Mucosa of descending colon (tissue), 3 donors: Measurements from ENCODE around the gene HAUS1. TPM values are rescaled to one million over a fixed set of nuclear protein-coding genes. Genes with fewer than 3 reads are reported as not detected.
A peak's percentile ranks its signal among the peaks of the same experiment; 100 is the strongest.

Experiments
- ATAC-seq: fragments of 200-7000 bp; cut with Tn5 transposase; one replicate; pipeline ENCODE4 v1.9.1; 2020; ENCODE audit warnings: mild to moderate bottlenecking, moderate library complexity
- DNase-seq, 3 donors: peaks; one replicate each; pipeline ENCODE4 v3.0.0-alpha.2; 2020
- H3K36me3 ChIP-seq: fragments of 200-600 bp; one replicate; pipeline ENCODE4 v1.8.0; 2021; ENCODE audit warnings: low read depth, mild to moderate bottlenecking
- H3K4me1 ChIP-seq: fragments of 200-600 bp; one replicate; pipeline ENCODE4 v1.8.0; 2021; ENCODE audit warnings: low read depth, mild to moderate bottlenecking
- H3K4me3 ChIP-seq: fragments of 200-600 bp; one replicate; pipeline ENCODE4 v1.8.0; 2021; ENCODE audit warnings: mild to moderate bottlenecking
- H3K9me3 ChIP-seq: fragments of 200-600 bp; one replicate; pipeline ENCODE4 v1.8.0; 2021; ENCODE audit warnings: mild to moderate bottlenecking
- CTCF ChIP-seq: fragments of 200-600 bp; IDR thresholded peaks from one replicate; pipeline ENCODE4 v1.8.0; 2022; ENCODE audit warnings: antibody characterized with exemption, mild to moderate bottlenecking
- intact Hi-C, 2 donors: fragments of 100-400 bp; cut with DNase I in 1 of 2; cut with micrococcal nuclease in 1 of 2; formaldehyde crosslinking; loops; one replicate each; pipeline versions ENCODE4 v1.11.0 to v1.11.1; 2022; cut with DNase I, micrococcal nuclease
- total RNA-seq, 3 donors: library from RNA; stranded (reverse); fragmentation: NEBNext Ultra II Directional in 2 of 3; extraction: Animal tissue kit (Norgen Biotek cat#: 25700) in 2 of 3; gene quantifications; one replicate each; pipeline versions ENCODE4 v1.2.1 to v1.2.4, GENCODE V29; 2021 to 2023
- donor health status: DM: no; HTN: no; CAD: no; lungs with moderate emphysema.
- donor health status: DM: no; HTN: no; CAD: no.
- donor health status: DM: no; HTN: yes; CAD: no.

Gene HAUS1
- total RNA-seq, 3 donors from 2014 or later, result 8.2 to 26.2 (median 18.4) TPM

GRCh38 chr18:46070815-46071652 lies 33.2 kb upstream of the HAUS1 start:
- H3K4me1 ChIP-seq, result peaks cover 7% of the 10 kb centered on the region
- intact Hi-C loops, result loop anchor here in 1 of 2 donors (10.0 kb wide), 1 partner anchor 106 kb away; the partner anchor contains the start of gene EPG5
- no peaks in the 10 kb centered on the region for H3K36me3 ChIP-seq
- DNase-seq (no peak), ATAC-seq (peak; percentile 22)
- no peak for TF ChIP-seq CTCF
- peak overlapping the region; percentile 40 for H3K4me3 ChIP-seq
- no peaks in the 10 kb centered on the region for H3K9me3 ChIP-seq

- peak; percentile 83 for ATAC-seq
- Histone ChIP-seq H3K4me1 (peaks cover 7% of the 10 kb centered on the region), H3K4me3 (peak within 1 kb of the TSS; percentile 40), H3K36me3 (no peaks in the 10 kb centered on the region), H3K9me3 (no peaks in the 10 kb centered on the region)
- no peak for TF ChIP-seq CTCF
- DNase-seq, result peak; percentile 76 to 82 (median 80)
- intact Hi-C loops, result loop anchor here in 1 of 2 donors (10.0 kb wide), 1 partner anchor 107 kb away; the partner anchor contains the start of gene EPG5
Observed at GRCh38 chr18:46071653-46072375, 32.4 kb upstream of the HAUS1 start, which contains the start of gene PSTPIP2. Gene PSTPIP2, minus strand, starts transcription at chr18:46072260. Its CDS starts 72 bp downstream, at chr18:46072188.

GRCh38 chr18:46072376-46072867 lies 31.8 kb upstream of the HAUS1 start:
- intact Hi-C loops, result loop anchor here in 1 of 2 donors (10.0 kb wide), 1 partner anchor 108 kb away; the partner anchor contains the start of gene EPG5
- peaks cover 7% of the 10 kb centered on the region for H3K4me1 ChIP-seq
- no peak for DNase-seq
- no peak for TF ChIP-seq CTCF
- no peaks in the 10 kb centered on the region for H3K36me3 ChIP-seq
- H3K9me3 ChIP-seq, result no peaks in the 10 kb centered on the region
- no peak overlapping the region for H3K4me3 ChIP-seq
- ATAC-seq, result no peak

GRCh38 chr18:46072959-46073358 lies 31.2 kb upstream of the HAUS1 start:
- Histone ChIP-seq H3K4me1 (peaks cover 7% of the 10 kb centered on the region), H3K9me3 (no peaks in the 10 kb centered on the region), H3K4me3 (no peak overlapping the region), H3K36me3 (no peaks in the 10 kb centered on the region)
- DNase-seq (no peak), ATAC-seq (no peak)
- intact Hi-C loops, result loop anchor here in 1 of 2 donors (10.0 kb wide), 1 partner anchor 108 kb away; the partner anchor contains the start of gene EPG5
- TF ChIP-seq CTCF, result no peak
